HL-60/S4 treated with phorbol 12-myristate 13-acetate at 8.2 ng/mL for 4 days and 3 days (cell line): ENCODE measurements around the gene AACS.
"Not testable (repeated sequence)": the region's sequence is repeated elsewhere in the genome, so short reads cannot be mapped to it uniquely, and the experiment has no call there.

Experiments
- in situ Hi-C: fragments of 300-500 bp; cut with MboI; formaldehyde crosslinking; loops from 2 replicates; pipeline ENCODE4 v1.15.0; 2022; ENCODE audit warnings: low sequenced_read_pairs

Gene AACS

GRCh38 chr12:125090437-125090836 is 25.2 kb downstream of the AACS start:
- in situ Hi-C loops = no loop called here

GRCh38 chr12:125091401-125091800 is 26.2 kb downstream of the AACS start:
- in situ Hi-C loops = no loop called here

- in situ Hi-C loops = no loop called here
Observed at GRCh38 chr12:125092108-125092871, 27.1 kb downstream of the AACS start.

GRCh38 chr12:125092872-125093680 is 27.8 kb downstream of the AACS start:
- in situ Hi-C loops = no loop called here

GRCh38 chr12:125093681-125094330 is 28.6 kb downstream of the AACS start:
- in situ Hi-C loops = no loop called here

GRCh38 chr12:125096894-125097293 is 31.7 kb downstream of the AACS start:
- in situ Hi-C loops = no loop called here

GRCh38 chr12:125097427-125097826 is 32.2 kb downstream of the AACS start:
- in situ Hi-C loops = no loop called here

GRCh38 chr12:125098676-125099408 is 33.6 kb downstream of the AACS start:
- in situ Hi-C loops = no loop called here

GRCh38 chr12:125099409-125099782 is 34.2 kb downstream of the AACS start:
- in situ Hi-C loops = no loop called here

- in situ Hi-C loops = no loop called here
Observed at GRCh38 chr12:125100551-125101434, 35.6 kb downstream of the AACS start.

- in situ Hi-C loops = no loop called here
Observed at GRCh38 chr12:125104982-125105381, 39.7 kb downstream of the AACS start.

- in situ Hi-C loops = no loop called here
Observed at GRCh38 chr12:125105600-125105999, 40.4 kb downstream of the AACS start.

GRCh38 chr12:125110641-125111360 is 45.6 kb downstream of the AACS start:
- in situ Hi-C loops = no loop called here

GRCh38 chr12:125111403-125111802 is 46.2 kb downstream of the AACS start:
- in situ Hi-C loops = no loop called here

- in situ Hi-C loops = not testable (repeated sequence)
Observed at GRCh38 chr12:125112614-125113013, 47.4 kb downstream of the AACS start.

GRCh38 chr12:125113263-125113662 is 48.0 kb downstream of the AACS start:
- in situ Hi-C loops = no loop called here

GRCh38 chr12:125113789-125114188 is 48.6 kb downstream of the AACS start:
- in situ Hi-C loops = no loop called here

- in situ Hi-C loops = no loop called here
Observed at GRCh38 chr12:125114365-125115141, 49.3 kb downstream of the AACS start.

- in situ Hi-C loops = no loop called here
Observed at GRCh38 chr12:125120566-125120965, 55.3 kb downstream of the AACS start.
